Measurements from ENCODE around the gene ARF1. TPM values are rescaled to one million over a fixed set of nuclear protein-coding genes. Genes with fewer than 3 reads are reported as not detected.

ARF1 gene
- total and polyA plus RNA-seq, 4 donors, result 232 to 356 (median 320) TPM

- ATAC-seq (ENCODE audit: low FRiP score) (no peak), DNase-seq (no peak)
- Histone ChIP-seq H3K4me1 (ENCODE audit: control insufficient read depth in 1 of 2, insufficient read depth in 2 of 2, low read length in 2 of 2) (peaks cover 0 to 11% of the 10 kb centered on the region in 2 donors), H3K9me3 (ENCODE audit: control insufficient read depth, low read length) (peaks cover 2% of the 10 kb centered on the region), H3K27me3 (ENCODE audit: control insufficient read depth in 1 of 2, insufficient read depth in 2 of 2, low read length in 1 of 2) (no peaks in the 10 kb centered on the region), H3K27ac (ENCODE audit: low read depth in 1 of 2, low read length in 2 of 2) (no peak overlapping the region), H3K36me3 (ENCODE audit: control insufficient read depth in 1 of 2, insufficient read depth in 2 of 2, low read length in 1 of 2) (peaks cover 0 to 7% of the 10 kb centered on the region in 2 donors), H3K4me3 (ENCODE audit: low read length in 2 of 2) (no peak overlapping the region)
- WGBS, 2 donors, result 95 to 96% methylated on average over 20 of the region's 20 CpGs
- intact Hi-C loops (cut with DNase I), result no loop called here
Observed at GRCh38 chr1:228093050-228093906, 10.8 kb downstream of the ARF1 start.

- intact Hi-C loops (cut with DNase I), result no loop called here
- Histone ChIP-seq H3K27me3 (ENCODE audit: control insufficient read depth in 1 of 2, insufficient read depth in 2 of 2, low read length in 1 of 2) (no peaks in the 10 kb centered on the region), H3K36me3 (ENCODE audit: control insufficient read depth in 1 of 2, insufficient read depth in 2 of 2, low read length in 1 of 2) (peaks cover 0 to 10% of the 10 kb centered on the region in 2 donors), H3K27ac (ENCODE audit: low read depth in 1 of 2, low read length in 2 of 2) (no peak overlapping the region), H3K4me3 (ENCODE audit: low read length in 2 of 2) (no peak overlapping the region), H3K9me3 (ENCODE audit: control insufficient read depth, low read length) (peaks cover 2% of the 10 kb centered on the region), H3K4me1 (ENCODE audit: control insufficient read depth in 1 of 2, insufficient read depth in 2 of 2, low read length in 2 of 2) (peaks cover 0 to 3% of the 10 kb centered on the region in 2 donors)
- DNase-seq, result no peak
- ATAC-seq (ENCODE audit: low FRiP score), result no peak
- 89 to 95% methylated on average over 13 of the region's 13 CpGs for WGBS, 2 donors
Observed at GRCh38 chr1:228094432-228095016, 12.0 kb downstream of the ARF1 start.

GRCh38 chr1:228095161-228095560, 12.7 kb downstream of the ARF1 start:
- WGBS, 2 donors, result 97 to 99% methylated on average over 4 of the region's 4 CpGs

GRCh38 chr1:228095938-228096337, 13.4 kb downstream of the ARF1 start:
- H3K36me3 ChIP-seq (ENCODE audit: control insufficient read depth in 1 of 2, insufficient read depth in 2 of 2, low read length in 1 of 2), result peaks cover 0 to 13% of the 10 kb centered on the region in 2 donors
- H3K27me3 ChIP-seq (ENCODE audit: control insufficient read depth in 1 of 2, insufficient read depth in 2 of 2, low read length in 1 of 2), result no peaks in the 10 kb centered on the region
- 94 to 96% methylated on average over 8 of the region's 8 CpGs for WGBS, 2 donors
- H3K9me3 ChIP-seq (ENCODE audit: control insufficient read depth, low read length), result peaks cover 2% of the 10 kb centered on the region
- ATAC-seq (ENCODE audit: low FRiP score) (no peak), DNase-seq (no peak)
- no peak overlapping the region for H3K4me3 ChIP-seq (ENCODE audit: low read length in 2 of 2)
- H3K27ac ChIP-seq (ENCODE audit: low read depth in 1 of 2, low read length in 2 of 2), result no peak overlapping the region
- H3K4me1 ChIP-seq (ENCODE audit: control insufficient read depth in 1 of 2, insufficient read depth in 2 of 2, low read length in 2 of 2), result no peaks in the 10 kb centered on the region
- intact Hi-C loops (cut with DNase I), result no loop called here

More at GRCh38 chr1:228095161-228095560, 12.7 kb downstream of the ARF1 start:
- no peak overlapping the region for H3K4me3 ChIP-seq (ENCODE audit: low read length in 2 of 2)
- H3K9me3 ChIP-seq (ENCODE audit: control insufficient read depth, low read length), result peaks cover 2% of the 10 kb centered on the region
- peaks cover 0 to 3% of the 10 kb centered on the region in 2 donors for H3K4me1 ChIP-seq (ENCODE audit: control insufficient read depth in 1 of 2, insufficient read depth in 2 of 2, low read length in 2 of 2)
- no peak for ATAC-seq (ENCODE audit: low FRiP score)
- DNase-seq, result no peak
- intact Hi-C loops (cut with DNase I), result no loop called here
- no peaks in the 10 kb centered on the region for H3K27me3 ChIP-seq (ENCODE audit: control insufficient read depth in 1 of 2, insufficient read depth in 2 of 2, low read length in 1 of 2)
- H3K27ac ChIP-seq (ENCODE audit: low read depth in 1 of 2, low read length in 2 of 2), result no peak overlapping the region
- H3K36me3 ChIP-seq (ENCODE audit: control insufficient read depth in 1 of 2, insufficient read depth in 2 of 2, low read length in 1 of 2), result peaks cover 0 to 13% of the 10 kb centered on the region in 2 donors

- intact Hi-C loops (cut with DNase I), result no loop called here
- peaks cover 2% of the 10 kb centered on the region for H3K9me3 ChIP-seq (ENCODE audit: control insufficient read depth, low read length)
- no peak for ATAC-seq (ENCODE audit: low FRiP score)
- no peak for DNase-seq
- no peaks in the 10 kb centered on the region for H3K27me3 ChIP-seq (ENCODE audit: control insufficient read depth in 1 of 2, insufficient read depth in 2 of 2, low read length in 1 of 2)
- no peak overlapping the region for H3K4me3 ChIP-seq (ENCODE audit: low read length in 2 of 2)
- 93 to 94% methylated on average over 13 of the region's 13 CpGs for WGBS, 2 donors
- H3K36me3 ChIP-seq (ENCODE audit: control insufficient read depth in 1 of 2, insufficient read depth in 2 of 2, low read length in 1 of 2), result peaks cover 0 to 13% of the 10 kb centered on the region in 2 donors
- H3K4me1 ChIP-seq (ENCODE audit: control insufficient read depth in 1 of 2, insufficient read depth in 2 of 2, low read length in 2 of 2), result no peaks in the 10 kb centered on the region
- no peak overlapping the region for H3K27ac ChIP-seq (ENCODE audit: low read depth in 1 of 2, low read length in 2 of 2)
Observed at GRCh38 chr1:228096416-228097332, 14.2 kb downstream of the ARF1 start.

- intact Hi-C loops (cut with DNase I), result no loop called here
- DNase-seq (no peak), ATAC-seq (ENCODE audit: low FRiP score) (no peak)
- Histone ChIP-seq H3K36me3 (ENCODE audit: control insufficient read depth in 1 of 2, insufficient read depth in 2 of 2, low read length in 1 of 2) (peaks cover 0 to 13% of the 10 kb centered on the region in 2 donors), H3K9me3 (ENCODE audit: control insufficient read depth, low read length) (peaks cover 2% of the 10 kb centered on the region), H3K27me3 (ENCODE audit: control insufficient read depth in 1 of 2, insufficient read depth in 2 of 2, low read length in 1 of 2) (no peaks in the 10 kb centered on the region), H3K27ac (ENCODE audit: low read depth in 1 of 2, low read length in 2 of 2) (no peak overlapping the region), H3K4me3 (ENCODE audit: low read length in 2 of 2) (no peak overlapping the region), H3K4me1 (ENCODE audit: control insufficient read depth in 1 of 2, insufficient read depth in 2 of 2, low read length in 2 of 2) (no peaks in the 10 kb centered on the region)
- 89 to 91% methylated on average over 34 of the region's 34 CpGs for WGBS, 2 donors
Observed at GRCh38 chr1:228097333-228098081, 15.0 kb downstream of the ARF1 start.

- peaks cover 2% of the 10 kb centered on the region for H3K9me3 ChIP-seq (ENCODE audit: control insufficient read depth, low read length)
- ATAC-seq (ENCODE audit: low FRiP score) (no peak), DNase-seq (no peak)
- no peak overlapping the region for H3K4me3 ChIP-seq (ENCODE audit: low read length in 2 of 2)
- intact Hi-C loops (cut with DNase I), result no loop called here
- H3K27me3 ChIP-seq (ENCODE audit: control insufficient read depth in 1 of 2, insufficient read depth in 2 of 2, low read length in 1 of 2), result no peaks in the 10 kb centered on the region
- no peaks in the 10 kb centered on the region for H3K4me1 ChIP-seq (ENCODE audit: control insufficient read depth in 1 of 2, insufficient read depth in 2 of 2, low read length in 2 of 2)
- WGBS, 2 donors, result 83 to 86% methylated on average over 28 of the region's 28 CpGs
- no peak overlapping the region for H3K27ac ChIP-seq (ENCODE audit: low read depth in 1 of 2, low read length in 2 of 2)
- H3K36me3 ChIP-seq (ENCODE audit: control insufficient read depth in 1 of 2, insufficient read depth in 2 of 2, low read length in 1 of 2), result peaks cover 0 to 13% of the 10 kb centered on the region in 2 donors
Observed at GRCh38 chr1:228098323-228098931, 15.9 kb downstream of the ARF1 start.
